A549 (cell line): ENCODE results near the gene ZNRF3.

Experiments used
- CTCF ChIP-seq: fragments of >200 bp; sonication (Bioruptor Twin); formaldehyde crosslinking; IDR thresholded peaks from 3 replicates; pipeline ENCODE4 v1.5.1; 2016
- EHMT2 ChIP-seq: fragments of 200-600 bp; sonication (generic); IDR thresholded peaks from 2 replicates; pipeline ENCODE4 v1.6.1; 2016; ENCODE audit warnings: antibody characterized with exemption, low read depth, mild to moderate bottlenecking, moderate library complexity
- ELK1 ChIP-seq: fragments of 150-350 bp; IDR thresholded peaks from 2 replicates; pipeline ENCODE4 v1.6.1; 2014; ENCODE audit warnings: low read depth, mild to moderate bottlenecking, low read length
- FOSL2 ChIP-seq, 2 experiments: fragments of 450-650 bp in 1 of 2; fragments of >200 bp in 1 of 2; sonication (Bioruptor Twin) in 1 of 2; formaldehyde crosslinking; IDR thresholded peaks; 2 replicates each; pipeline versions ENCODE4 v1.5.0 to v1.6.1; 2016 to 2020; ENCODE audit warnings: mild to moderate bottlenecking in 1 of 2, moderate library complexity in 1 of 2
- HOXA7 ChIP-seq: fragments of 250-450 bp; sonication (Bioruptor Pico); IDR thresholded peaks from 2 replicates; pipeline ENCODE4 v1.5.0; 2020; ENCODE audit warnings: mild to moderate bottlenecking, moderate library complexity
- MAZ ChIP-seq: fragments of 150-350 bp; IDR thresholded peaks from 2 replicates; pipeline ENCODE4 v1.6.1; 2014; ENCODE audit warnings: antibody characterized with exemption, low read depth, low read length, borderline replicate concordance
- NR3C1 ChIP-seq: fragments of >200 bp; sonication (Bioruptor Twin); formaldehyde crosslinking; IDR thresholded peaks from 3 replicates; pipeline ENCODE4 v1.6.1; 2017
- POLR2A ChIP-seq: IDR thresholded peaks from 2 replicates; pipeline ENCODE4 v1.6.1; 2012; ENCODE audit warnings: mild to moderate bottlenecking, low read length
- RAD21 ChIP-seq, 2 experiments: fragments of >200 bp in 1 of 2; sonication (Bioruptor Twin) in 1 of 2; formaldehyde crosslinking in 1 of 2; IDR thresholded peaks in 1 of 2; conservative IDR thresholded peaks in 1 of 2; 2 replicates in 1 of 2; 3 replicates in 1 of 2; pipeline ENCODE4 v1.6.1; 2012 to 2018; ENCODE audit warnings: inconsistent platforms in 1 of 2
- SMC3 ChIP-seq: fragments of >200 bp; sonication (Bioruptor Twin); formaldehyde crosslinking; IDR thresholded peaks from 3 replicates; pipeline ENCODE4 v1.6.1; 2018; ENCODE audit warnings: inconsistent platforms
- USF2 ChIP-seq: fragments of 450-650 bp; IDR thresholded peaks from 2 replicates; pipeline ENCODE4 v1.6.1; 2014; ENCODE audit warnings: antibody characterized with exemption
- ZNF302 ChIP-seq: fragments of 250-450 bp; sonication (Bioruptor Pico); IDR thresholded peaks from 2 replicates; pipeline ENCODE4 v1.9.0; 2021; ENCODE audit warnings: inconsistent platforms, mild to moderate bottlenecking, moderate library complexity

DNA sequence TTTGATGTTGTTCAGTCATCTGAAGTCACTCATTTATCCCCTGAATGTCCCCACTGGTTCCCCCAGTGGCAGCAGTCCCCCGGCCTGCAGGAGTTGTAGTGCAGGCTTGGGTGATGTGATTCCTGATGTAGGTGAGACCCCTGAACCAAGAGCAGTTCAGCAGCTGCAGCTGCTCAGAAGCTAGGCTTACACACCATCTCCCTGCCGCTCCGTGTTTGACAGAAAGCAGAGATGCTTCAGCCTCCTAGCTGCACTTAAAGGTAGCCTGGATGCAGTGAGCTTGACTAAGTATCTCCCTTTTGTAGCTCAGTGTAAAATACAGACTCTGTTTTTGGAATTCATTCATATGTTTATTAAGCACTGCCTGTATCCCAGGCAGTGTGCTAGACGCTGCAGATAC lies 130.9 kb downstream of the ZNRF3 start:
- TF ChIP-seq HOXA7 (CRISPR knock-in tag) (no peak), NR3C1 (no peak), CTCF (no peak), FOSL2 (IDR thresholded peaks at IDR 0.05) (no peak), FOSL2 (CRISPR knock-in tag; IDR thresholded peaks at IDR 0.05) (no peak), SMC3 (no peak), RAD21 (conservative IDR thresholded peaks at IDR 0.05 in 1 of 2, IDR thresholded peaks at IDR 0.05 in 1 of 2) (no peak), MAZ (no peak), USF2 (no peak), EHMT2 (no peak), ELK1 (no peak), POLR2A (no peak), ZNF302 (CRISPR knock-in tag) (no peak)
